CD14-positive monocyte (primary cell): Measurements from ENCODE around the gene CRADD. TPM values are rescaled to one million over a fixed set of nuclear protein-coding genes. Genes with fewer than 3 reads are reported as not detected.

Experiments
- DNase-seq, 3 donors: peaks; one replicate each; pipeline ENCODE4 v3.0.0-alpha.2; 2011 to 2022
- H2AFZ ChIP-seq: 2 replicates; pipeline ENCODE4 v1.6.0; 2012; ENCODE audit warnings: mild to moderate bottlenecking, low read depth, low read length, inconsistent platforms; ENCODE audit not compliant: insufficient read depth, poor library complexity, severe bottlenecking
- H3K27ac ChIP-seq, 2 donors: 1 replicate in 1 of 2; 2 replicates in 1 of 2; pipeline ENCODE4 v1.5.1; 2012 to 2013; ENCODE audit warnings: low read length in 2 of 2, control low read depth in 1 of 2, inconsistent platforms in 1 of 2, low read depth in 1 of 2, mild to moderate bottlenecking in 1 of 2
- H3K27me3 ChIP-seq, 2 donors: one replicate each; pipeline versions ENCODE4 v1.6.0 to v1.6.1; 2011 to 2013; ENCODE audit warnings: low read length in 2 of 2; ENCODE audit not compliant: control insufficient read depth in 2 of 2, insufficient read depth in 2 of 2
- H3K36me3 ChIP-seq, 2 donors: replicated peaks in 1 of 2; 1 replicate in 1 of 2; 2 replicates in 1 of 2; pipeline versions ENCODE4 v1.5.1 to v1.6.1; 2012 to 2013; ENCODE audit warnings: low read length in 2 of 2, control low read depth in 1 of 2, inconsistent platforms in 1 of 2, mild to moderate bottlenecking in 1 of 2; ENCODE audit not compliant: insufficient read depth in 2 of 2, control insufficient read depth in 1 of 2
- H3K4me1 ChIP-seq, 2 donors: 1 replicate in 1 of 2; 2 replicates in 1 of 2; pipeline versions ENCODE4 v1.5.1 to v1.6.1; 2012 to 2013; ENCODE audit warnings: low read length in 2 of 2, control low read depth in 1 of 2, inconsistent platforms in 1 of 2, mild to moderate bottlenecking in 1 of 2, moderate library complexity in 1 of 2; ENCODE audit not compliant: insufficient read depth in 2 of 2, control insufficient read depth in 1 of 2
- H3K4me2 ChIP-seq: replicated peaks from 2 replicates; pipeline ENCODE3; 2012; ENCODE audit warnings: low read length, moderate library complexity, mild to moderate bottlenecking; ENCODE audit not compliant: poor library complexity, severe bottlenecking; ENCODE audit errors: extremely low read depth
- H3K4me3 ChIP-seq, 3 experiments: fragments of 200-600 bp in 1 of 3; sonication (generic) in 1 of 3; replicated peaks in 1 of 3; 1 replicate in 2 of 3; 2 replicates in 1 of 3; pipeline ENCODE4 v1.5.1; 2011 to 2013; ENCODE audit warnings: low read length in 3 of 3, mild to moderate bottlenecking in 3 of 3, control low read depth in 2 of 3, low read depth in 2 of 3, inconsistent platforms in 1 of 3, moderate library complexity in 1 of 3
- H3K79me2 ChIP-seq: 2 replicates; pipeline ENCODE4 v1.6.0; 2012; ENCODE audit warnings: mild to moderate bottlenecking, control low read depth, inconsistent platforms, low read length, moderate library complexity; ENCODE audit not compliant: insufficient read depth
- H3K9ac ChIP-seq: 2 replicates; pipeline ENCODE4 v1.6.0; 2017; ENCODE audit warnings: low read length, mild to moderate bottlenecking; ENCODE audit not compliant: insufficient read depth, poor library complexity, severe bottlenecking
- H3K9me3 ChIP-seq, 2 donors: replicated peaks in 1 of 2; 1 replicate in 1 of 2; 2 replicates in 1 of 2; pipeline versions ENCODE4 v1.5.1 to v1.6.1; 2012 to 2013; ENCODE audit warnings: low read length in 2 of 2, control low read depth in 1 of 2; ENCODE audit not compliant: control insufficient read depth in 1 of 2, insufficient read depth in 1 of 2
- H4K20me1 ChIP-seq: 2 replicates; pipeline ENCODE4 v1.6.0; 2012; ENCODE audit warnings: mild to moderate bottlenecking, low read length, control low read depth, moderate library complexity; ENCODE audit not compliant: insufficient read depth
- H3K27ac Mint-ChIP-seq, 7 donors: one replicate each; pipeline ENCODE4 v1.8.0; 2020; ENCODE audit warnings: mild to moderate bottlenecking in 7 of 7, mixed read lengths in 7 of 7, moderate library complexity in 6 of 7, inconsistent platforms in 2 of 7
- H3K27me3 Mint-ChIP-seq, 3 donors: one replicate each; pipeline ENCODE4 v1.8.0; 2021 to 2022; ENCODE audit warnings: low read depth in 3 of 3, mild to moderate bottlenecking in 3 of 3, mixed read lengths in 3 of 3, moderate library complexity in 3 of 3, inconsistent platforms in 1 of 3
- H3K36me3 Mint-ChIP-seq, 2 donors: one replicate each; pipeline ENCODE4 v1.8.0; 2020; ENCODE audit warnings: mixed read lengths in 2 of 2, inconsistent platforms in 1 of 2, mild to moderate bottlenecking in 1 of 2
- H3K4me1 Mint-ChIP-seq: one replicate; pipeline ENCODE4 v1.8.0; 2020; ENCODE audit warnings: mild to moderate bottlenecking, mixed read lengths
- H3K4me3 Mint-ChIP-seq, 2 donors: one replicate each; pipeline ENCODE4 v1.8.0; 2020; ENCODE audit warnings: mild to moderate bottlenecking in 2 of 2, mixed read lengths in 2 of 2, moderate library complexity in 1 of 2
- H3K9me3 Mint-ChIP-seq, 7 donors: one replicate each; pipeline ENCODE4 v1.8.0; 2020 to 2022; ENCODE audit warnings: mixed read lengths in 7 of 7, mild to moderate bottlenecking in 6 of 7, moderate library complexity in 6 of 7, inconsistent platforms in 2 of 7
- CTCF ChIP-seq: fragments of 200-600 bp; IDR thresholded peaks from one replicate; pipeline ENCODE4 v1.8.0; 2022; ENCODE audit warnings: antibody characterized with exemption, mild to moderate bottlenecking
- WGBS: methylation state at CpG from one replicate; pipeline ENCODE4 v1.1.5; 2013; ENCODE audit warnings: missing lambda C conversion rate; ENCODE audit not compliant: insufficient coverage; 5-methylcytosine and 5-hydroxymethylcytosine counted together
- intact Hi-C, 2 donors: fragments of 100-400 bp; cut with micrococcal nuclease; formaldehyde crosslinking; loops; one replicate each; pipeline versions ENCODE4 v1.15.0 to v1.15.1; 2023
- polyA plus RNA-seq, 3 donors: library from polyadenylated mRNA; depleted of rRNA in 1 of 3; unstranded in 2 of 3; stranded (reverse) in 1 of 3; fragments of 300-500 nt in 2 of 3; fragments of >200 nt in 1 of 3; fragmentation: Illumina TruSeq in 2 of 3; gene quantifications; 1 replicate in 2 of 3; 2 replicates in 1 of 3; pipeline ENCODE4 v1.2.3, GENCODE V29; 2012 to 2021

CRADD gene
- polyA plus RNA-seq, 3 donors: 5.6 to 12.2 (median 11.2) TPM

GRCh38 chr12:93938931-93939330, 261.8 kb downstream of the CRADD start:
- no peak overlapping the region for H3K4me3 ChIP-seq
- no peaks in the 10 kb centered on the region for H3K36me3 Mint-ChIP-seq
- no peak for DNase-seq
- no peak overlapping the region for H3K9ac ChIP-seq
- H3K4me1 Mint-ChIP-seq: no peaks in the 10 kb centered on the region
- H3K27me3 ChIP-seq: no peaks in the 10 kb centered on the region
- intact Hi-C loops: no loop called here
- peaks cover 0 to 1% (median 0%) of the 10 kb centered on the region in 3 donors for H3K27me3 Mint-ChIP-seq
- H3K27ac Mint-ChIP-seq: no peak overlapping the region
- H3K27ac ChIP-seq: no peak overlapping the region
- no peak overlapping the region for H3K4me2 ChIP-seq
- H3K4me3 Mint-ChIP-seq: no peak overlapping the region
- H3K4me1 ChIP-seq: no peaks in the 10 kb centered on the region
- no peaks in the 10 kb centered on the region for H3K79me2 ChIP-seq
- no peak overlapping the region for H2AFZ ChIP-seq
- TF ChIP-seq CTCF: no peak
- H3K9me3 Mint-ChIP-seq: peaks cover 17 to 33% (median 27%) of the 10 kb centered on the region in 7 donors
- H4K20me1 ChIP-seq: no peaks in the 10 kb centered on the region
- H3K9me3 ChIP-seq: peaks cover 17 to 31% of the 10 kb centered on the region in 2 donors
- H3K36me3 ChIP-seq: no peaks in the 10 kb centered on the region
- no CpG with 5 or more reads among the region's 2 CpGs for WGBS

GRCh38 chr12:93939641-93940325, 262.6 kb downstream of the CRADD start:
- 98% methylated on average over 4 of the region's 7 CpGs for WGBS
- H3K4me2 ChIP-seq: no peak overlapping the region
- H3K4me3 Mint-ChIP-seq: no peak overlapping the region
- no peaks in the 10 kb centered on the region for H3K4me1 ChIP-seq
- no peak for DNase-seq
- H3K9me3 Mint-ChIP-seq: peaks cover 16 to 26% (median 20%) of the 10 kb centered on the region in 7 donors
- H3K36me3 ChIP-seq: no peaks in the 10 kb centered on the region
- no peaks in the 10 kb centered on the region for H3K4me1 Mint-ChIP-seq
- no peak overlapping the region for H3K27ac ChIP-seq
- no peaks in the 10 kb centered on the region for H3K36me3 Mint-ChIP-seq
- TF ChIP-seq CTCF: no peak
- no peak overlapping the region for H2AFZ ChIP-seq
- no peak overlapping the region for H3K4me3 ChIP-seq
- H4K20me1 ChIP-seq: no peaks in the 10 kb centered on the region
- H3K9ac ChIP-seq: no peak overlapping the region
- H3K27me3 ChIP-seq: no peaks in the 10 kb centered on the region
- H3K27ac Mint-ChIP-seq: no peak overlapping the region
- no peaks in the 10 kb centered on the region for H3K79me2 ChIP-seq
- peaks cover 0 to 1% (median 0%) of the 10 kb centered on the region in 3 donors for H3K27me3 Mint-ChIP-seq
- H3K9me3 ChIP-seq: peaks cover 12 to 27% of the 10 kb centered on the region in 2 donors
- intact Hi-C loops: no loop called here
